Hepatocyte (in vitro differentiated cells): Measurements from ENCODE around the gene RABGAP1L. TPM values are rescaled to one million over a fixed set of nuclear protein-coding genes. Genes with fewer than 3 reads are reported as not detected.

Source experiments
- DNase-seq: peaks from one replicate; pipeline ENCODE4 v3.0.0-alpha.2; 2016; ENCODE audit warnings: low spot score
- H2AFZ ChIP-seq: fragments of 200-600 bp; sonication (generic); 2 replicates; pipeline ENCODE4 v1.6.0; 2016; ENCODE audit warnings: antibody characterized with exemption, mild to moderate bottlenecking
- H3K27ac ChIP-seq: fragments of 200-600 bp; sonication (generic); 2 replicates; pipeline ENCODE4 v1.5.1; 2016; ENCODE audit warnings: mild to moderate bottlenecking
- H3K27me3 ChIP-seq: fragments of 200-600 bp; sonication (generic); 2 replicates; pipeline ENCODE4 v1.6.1; 2016
- H3K36me3 ChIP-seq: fragments of 200-600 bp; sonication (generic); replicated peaks from 2 replicates; pipeline ENCODE4 v1.5.1; 2016; ENCODE audit warnings: low read depth; ENCODE audit not compliant: insufficient read depth
- H3K4me1 ChIP-seq: fragments of 200-600 bp; sonication (generic); 2 replicates; pipeline ENCODE4 v1.5.1; 2016; ENCODE audit warnings: mild to moderate bottlenecking, moderate library complexity; ENCODE audit not compliant: insufficient read depth
- H3K4me2 ChIP-seq: fragments of 200-600 bp; sonication (generic); 2 replicates; pipeline ENCODE4 v1.6.0; 2016
- H3K4me3 ChIP-seq: fragments of 200-600 bp; sonication (generic); 2 replicates; pipeline ENCODE4 v1.5.1; 2016; ENCODE audit warnings: mild to moderate bottlenecking
- H3K79me2 ChIP-seq: fragments of 200-600 bp; sonication (generic); 2 replicates; pipeline ENCODE4 v1.6.0; 2017; ENCODE audit warnings: mild to moderate bottlenecking
- H3K9me2 ChIP-seq: fragments of 200-600 bp; sonication (generic); replicated peaks from 2 replicates; pipeline ENCODE4 v1.6.0; 2017; ENCODE audit warnings: mild to moderate bottlenecking; ENCODE audit not compliant: insufficient read depth
- H3K9me3 ChIP-seq: fragments of 200-600 bp; sonication (generic); 2 replicates; pipeline ENCODE4 v1.5.1; 2016; ENCODE audit warnings: low read depth, mild to moderate bottlenecking
- H4K20me1 ChIP-seq: fragments of 200-600 bp; sonication (generic); 2 replicates; pipeline ENCODE4 v1.6.0; 2016; ENCODE audit warnings: mild to moderate bottlenecking; ENCODE audit not compliant: insufficient read depth, poor library complexity, severe bottlenecking
- CTCF ChIP-seq: fragments of 200-600 bp; sonication (generic); IDR thresholded peaks from 2 replicates; pipeline ENCODE4 v1.5.1; 2016; ENCODE audit warnings: antibody characterized with exemption, mild to moderate bottlenecking; ENCODE audit not compliant: poor library complexity
- EZH2 ChIP-seq: fragments of 200-600 bp; sonication (generic); IDR thresholded peaks from 2 replicates; pipeline ENCODE4 v1.6.1; 2016; ENCODE audit warnings: antibody characterized with exemption, mild to moderate bottlenecking, borderline replicate concordance
- EZH2phosphoT487 ChIP-seq: fragments of 200-600 bp; sonication (generic); IDR thresholded peaks from one replicate; pipeline ENCODE4 v1.6.1; 2018; ENCODE audit warnings: antibody characterized with exemption, mild to moderate bottlenecking, low read depth, moderate library complexity; ENCODE audit not compliant: unreplicated experiment, severe bottlenecking
- WGBS: methylation state at CpG from one replicate; pipeline ENCODE4 v1.1.6; 2016; ENCODE audit warnings: low lambda C conversion rate; ENCODE audit errors: missing lambda C conversion rate; 5-methylcytosine and 5-hydroxymethylcytosine counted together
- polyA plus RNA-seq: library from polyadenylated mRNA; unstranded; fragments of >200 nt; fragmentation: Nextera tagmentation; extraction: Ambion mirVana; gene quantifications from 2 replicates; pipeline ENCODE4 v1.2.1, GENCODE V29; 2016
- total RNA-seq: library from RNA; depleted of rRNA; stranded (reverse); fragments of >200 nt; gene quantifications from 2 replicates; pipeline ENCODE4 v1.2.3, GENCODE V29; 2014

Gene RABGAP1L
- total and polyA plus RNA-seq, 2 experiments from 2014 or later = 15.0 to 41.8 TPM

GRCh38 chr1:174466607-174467006 lies 307.3 kb downstream of the RABGAP1L start:
- TF ChIP-seq CTCF (no peak), EZH2 (no peak), EZH2phosphoT487 (no peak)
- Histone ChIP-seq H3K9me2 (no peaks in the 10 kb centered on the region), H3K9me3 (no peaks in the 10 kb centered on the region), H3K4me1 (no peaks in the 10 kb centered on the region), H3K27ac (no peak overlapping the region), H3K4me3 (no peak overlapping the region), H3K36me3 (no peaks in the 10 kb centered on the region), H4K20me1 (no peaks in the 10 kb centered on the region), H2AFZ (no peak overlapping the region), H3K27me3 (no peaks in the 10 kb centered on the region), H3K4me2 (no peak overlapping the region), H3K79me2 (no peaks in the 10 kb centered on the region)
- WGBS = 94% methylated on average over 8 of the region's 8 CpGs
- DNase-seq = no peak

- no peak for TF ChIP-seq EZH2
- no peak for TF ChIP-seq EZH2phosphoT487
- TF ChIP-seq CTCF = no peak
- no peak overlapping the region for H3K4me2 ChIP-seq
Measured at GRCh38 chr1:174469052-174469451, 309.7 kb downstream of the RABGAP1L start.

GRCh38 chr1:174469687-174470086 lies 310.4 kb downstream of the RABGAP1L start:
- TF ChIP-seq EZH2 = no peak
- no peak for TF ChIP-seq EZH2phosphoT487
- no peak for TF ChIP-seq CTCF
- Histone ChIP-seq H3K4me1 (no peaks in the 10 kb centered on the region), H3K9me3 (no peaks in the 10 kb centered on the region), H3K79me2 (no peaks in the 10 kb centered on the region), H3K27ac (no peak overlapping the region), H3K27me3 (no peaks in the 10 kb centered on the region), H3K36me3 (no peaks in the 10 kb centered on the region), H2AFZ (no peak overlapping the region), H3K4me3 (no peak overlapping the region), H3K9me2 (no peaks in the 10 kb centered on the region), H3K4me2 (no peak overlapping the region), H4K20me1 (no peaks in the 10 kb centered on the region)
- no peak for DNase-seq
- 43% methylated on average over 1 of the region's 1 CpG for WGBS

More at GRCh38 chr1:174469052-174469451, 309.7 kb downstream of the RABGAP1L start:
- H3K27ac ChIP-seq = no peak overlapping the region
- WGBS = 57% methylated on average over 2 of the region's 2 CpGs
- no peaks in the 10 kb centered on the region for H3K79me2 ChIP-seq
- no peak overlapping the region for H3K4me3 ChIP-seq
- H3K36me3 ChIP-seq = no peaks in the 10 kb centered on the region
- no peaks in the 10 kb centered on the region for H4K20me1 ChIP-seq
- H3K4me1 ChIP-seq = no peaks in the 10 kb centered on the region
- H3K27me3 ChIP-seq = no peaks in the 10 kb centered on the region
- H2AFZ ChIP-seq = no peak overlapping the region
- DNase-seq = no peak
- no peaks in the 10 kb centered on the region for H3K9me3 ChIP-seq
- no peaks in the 10 kb centered on the region for H3K9me2 ChIP-seq

GRCh38 chr1:174479281-174479680 lies 320.0 kb downstream of the RABGAP1L start:
- H2AFZ ChIP-seq = no peak overlapping the region
- H3K27ac ChIP-seq = no peak overlapping the region
- WGBS = 96% methylated on average over 1 of the region's 1 CpG
- H3K27me3 ChIP-seq = no peaks in the 10 kb centered on the region
- H3K9me2 ChIP-seq = no peaks in the 10 kb centered on the region
- DNase-seq = no peak
- H3K4me3 ChIP-seq = no peak overlapping the region
- no peaks in the 10 kb centered on the region for H3K9me3 ChIP-seq
- no peaks in the 10 kb centered on the region for H3K36me3 ChIP-seq
- no peaks in the 10 kb centered on the region for H4K20me1 ChIP-seq
- H3K79me2 ChIP-seq = no peaks in the 10 kb centered on the region
- H3K4me1 ChIP-seq = no peaks in the 10 kb centered on the region
- no peak for TF ChIP-seq EZH2phosphoT487
- TF ChIP-seq EZH2 = no peak
- TF ChIP-seq CTCF = no peak
- no peak overlapping the region for H3K4me2 ChIP-seq
